Measurements from ENCODE around the gene TWNK. TPM values are rescaled to one million over a fixed set of nuclear protein-coding genes. Genes with fewer than 3 reads are reported as not detected.

Gene TWNK
- total RNA-seq, 3 donors from 2014 or later (not counting 1 experiment from before 2014, with no cell fraction given) = 2.2 to 3.6 (median 3.3) TPM

GRCh38 chr10:100989088-100989487 is 1.7 kb downstream of the TWNK start:
- ATAC-seq = no peak
- Histone ChIP-seq H3K9me3 (ENCODE audit: control insufficient read depth, insufficient read depth, low read length) (no peaks in the 10 kb centered on the region), H3K36me3 (ENCODE audit: control insufficient read depth, insufficient read depth, low read length) (peaks cover 18% of the 10 kb centered on the region), H3K4me1 (ENCODE audit: control insufficient read depth, insufficient read depth, low read length) (peaks cover 23% of the 10 kb centered on the region), H3K4me3 (ENCODE audit: low read length) (no peak overlapping the region), H3K27ac (ENCODE audit: low read length) (no peak overlapping the region), H3K27me3 (ENCODE audit: control insufficient read depth, insufficient read depth, low read length) (no peaks in the 10 kb centered on the region)
- DNase-seq = no peak
- WGBS (ENCODE audit: insufficient coverage) = 96% methylated on average over 21 of the region's 21 CpGs
- H3K9me3 Mint-ChIP-seq = peaks cover 0 to 3% of the 10 kb centered on the region in 2 donors
- H3K4me3 Mint-ChIP-seq = no peak overlapping the region
- H3K4me1 Mint-ChIP-seq = peaks cover 10 to 25% of the 10 kb centered on the region in 2 donors
- peaks cover 9% of the 10 kb centered on the region for H3K36me3 Mint-ChIP-seq
- no peak for TF ChIP-seq CTCF (IDR thresholded peaks at IDR 0.05)
- intact Hi-C loops (cut with micrococcal nuclease) = no loop called here
- H3K27ac Mint-ChIP-seq = no peak overlapping the region
- no peaks in the 10 kb centered on the region for H3K27me3 Mint-ChIP-seq (ENCODE audit: low read depth in 2 of 2)

- no peak overlapping the region for H3K4me3 Mint-ChIP-seq
- peaks cover 7 to 23% of the 10 kb centered on the region in 2 donors for H3K4me1 Mint-ChIP-seq
- peaks cover 9% of the 10 kb centered on the region for H3K36me3 Mint-ChIP-seq
- no peaks in the 10 kb centered on the region for H3K27me3 ChIP-seq (ENCODE audit: control insufficient read depth, insufficient read depth, low read length)
- peaks cover 18% of the 10 kb centered on the region for H3K36me3 ChIP-seq (ENCODE audit: control insufficient read depth, insufficient read depth, low read length)
- H3K4me3 ChIP-seq (ENCODE audit: low read length) = no peak overlapping the region
- intact Hi-C loops (cut with micrococcal nuclease) = no loop called here
- no peaks in the 10 kb centered on the region for H3K27me3 Mint-ChIP-seq (ENCODE audit: low read depth in 2 of 2)
- WGBS (ENCODE audit: insufficient coverage) = 90% methylated on average over 10 of the region's 10 CpGs
- no peaks in the 10 kb centered on the region for H3K9me3 Mint-ChIP-seq
- no peak for TF ChIP-seq CTCF (IDR thresholded peaks at IDR 0.05)
- no peak overlapping the region for H3K27ac ChIP-seq (ENCODE audit: low read length)
- peak overlapping the region; percentile 5 to 31 for H3K27ac Mint-ChIP-seq
- ATAC-seq = no peak
- DNase-seq = no peak
- H3K4me1 ChIP-seq (ENCODE audit: control insufficient read depth, insufficient read depth, low read length) = peaks cover 24% of the 10 kb centered on the region
- H3K9me3 ChIP-seq (ENCODE audit: control insufficient read depth, insufficient read depth, low read length) = no peaks in the 10 kb centered on the region
Measured at GRCh38 chr10:100993986-100994708, 6.8 kb downstream of the TWNK start.

DNA sequence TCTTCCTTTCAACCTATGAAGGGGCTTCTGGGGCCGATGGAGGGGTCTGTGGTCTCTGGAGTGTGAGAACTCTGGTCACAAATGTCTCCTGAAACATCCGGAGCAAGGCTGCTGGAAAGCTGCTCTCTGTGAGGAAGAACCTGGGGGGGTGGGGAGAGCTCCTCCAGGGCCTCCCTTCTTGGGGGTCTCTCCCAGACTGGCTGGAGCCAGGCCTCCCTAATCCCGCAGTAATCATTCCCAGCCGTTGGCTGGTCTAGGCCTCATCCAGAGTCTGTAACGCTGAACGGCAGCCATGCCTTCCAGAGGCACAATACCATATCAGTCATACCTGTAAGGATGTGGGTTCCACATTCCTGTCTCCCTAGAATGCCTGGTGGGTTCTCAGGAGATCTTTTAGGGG is 7.8 kb downstream of the TWNK start:
- WGBS (ENCODE audit: insufficient coverage) = 88% methylated on average over 6 of the region's 6 CpGs
- H3K27ac Mint-ChIP-seq = peak overlapping the region in 1 of 2 donors; percentile 58

More for the DNA sequence above, 7.8 kb downstream of the TWNK start:
- Mint-ChIP-seq H3K36me3 (peaks cover 9% of the 10 kb centered on the region), H3K4me1 (peaks cover 7 to 23% of the 10 kb centered on the region in 2 donors), H3K9me3 (no peaks in the 10 kb centered on the region), H3K27me3 (ENCODE audit: low read depth in 2 of 2) (no peaks in the 10 kb centered on the region), H3K4me3 (peak overlapping the region; percentile 42)
- TF ChIP-seq CTCF (IDR thresholded peaks at IDR 0.05) = no peak
- ATAC-seq = no peak
- DNase-seq = no peak
- Histone ChIP-seq H3K9me3 (ENCODE audit: control insufficient read depth, insufficient read depth, low read length) (no peaks in the 10 kb centered on the region), H3K4me1 (ENCODE audit: control insufficient read depth, insufficient read depth, low read length) (peaks cover 29% of the 10 kb centered on the region), H3K36me3 (ENCODE audit: control insufficient read depth, insufficient read depth, low read length) (peaks cover 13% of the 10 kb centered on the region), H3K27ac (ENCODE audit: low read length) (no peak overlapping the region), H3K27me3 (ENCODE audit: control insufficient read depth, insufficient read depth, low read length) (no peaks in the 10 kb centered on the region), H3K4me3 (ENCODE audit: low read length) (no peak overlapping the region)
- intact Hi-C loops (cut with micrococcal nuclease) = loop anchor here (5.0 kb wide), 1 partner anchor 37 kb away; the partner anchor contains the start of genes PDZD7 and SFXN3
